Right atrium auricular region (tissue), 2 donors: ENCODE results near the gene RNF10. TPM values are rescaled to one million over a fixed set of nuclear protein-coding genes. Genes with fewer than 3 reads are reported as not detected.
A peak's percentile ranks its signal among the peaks of the same experiment; 100 is the strongest.

Source experiments
- DNase-seq: peaks from one replicate; pipeline ENCODE4 v3.0.0-alpha.2; 2019; ENCODE audit warnings: low spot score
- H3K27ac ChIP-seq, 2 donors: fragments of 200-600 bp; sonication (generic); 1 replicate in 1 of 2; 2 replicates in 1 of 2; pipeline ENCODE4 v1.5.1; 2016 to 2019
- H3K27me3 ChIP-seq, 2 donors: fragments of 200-600 bp; sonication (generic); one replicate each; pipeline versions ENCODE4 v1.5.1 to v1.6.0; 2017 to 2019
- H3K36me3 ChIP-seq: fragments of 200-600 bp; sonication (generic); one replicate; pipeline ENCODE4 v1.5.1; 2016
- H3K4me1 ChIP-seq, 2 donors: fragments of 200-600 bp; sonication (generic); one replicate each; pipeline versions ENCODE4 v1.5.1 to v1.6.0; 2017 to 2019
- H3K4me3 ChIP-seq, 2 donors: fragments of 200-600 bp; sonication (generic); 1 replicate in 1 of 2; 2 replicates in 1 of 2; pipeline ENCODE4 v1.5.1; 2017 to 2019; ENCODE audit warnings: mild to moderate bottlenecking in 1 of 2, moderate library complexity in 1 of 2
- H3K9me3 ChIP-seq, 2 donors: fragments of 200-600 bp; sonication (generic); one replicate each; pipeline ENCODE4 v1.5.1; 2019
- CTCF ChIP-seq, 2 donors: fragments of 200-600 bp; sonication (generic); IDR thresholded peaks; one replicate each; pipeline ENCODE4 v1.5.1; 2019; ENCODE audit warnings: antibody characterized with exemption in 2 of 2
- total RNA-seq, 2 donors: library from RNA; depleted of rRNA; stranded (reverse); fragments of >200 nt; gene quantifications; one replicate each; pipeline ENCODE4 v1.1.0, GENCODE V29; 2016

RNF10 gene
- total RNA-seq, 2 donors from 2014 or later: 166 to 168 TPM

DNA sequence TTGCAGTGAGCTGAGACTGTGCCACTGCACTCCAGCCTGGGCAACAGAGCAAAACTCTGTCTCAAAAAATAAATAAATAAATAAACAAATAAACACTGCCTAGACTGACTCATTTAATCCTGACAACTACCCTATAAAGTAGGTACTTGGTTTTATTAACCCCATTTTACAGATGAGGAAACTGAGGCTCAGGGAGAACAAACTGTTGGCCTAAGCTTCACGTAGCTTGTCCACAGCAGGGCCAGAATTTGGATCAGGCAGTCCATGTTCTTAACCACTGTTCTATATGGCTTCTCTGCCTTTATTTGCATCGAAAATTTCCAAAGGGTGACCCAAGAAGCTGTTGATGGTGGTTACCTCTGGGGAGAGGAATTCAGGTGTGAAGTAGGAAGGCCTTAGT, 52.7 kb downstream of the RNF10 start:
- H3K4me1 ChIP-seq: peaks cover 0 to 39% of the 10 kb centered on the region in 2 donors
- H3K27ac ChIP-seq: no peak overlapping the region
- no peaks in the 10 kb centered on the region for H3K36me3 ChIP-seq
- no peak for TF ChIP-seq CTCF (IDR thresholded peaks at IDR 0.05)
- H3K9me3 ChIP-seq: no peaks in the 10 kb centered on the region
- no peaks in the 10 kb centered on the region for H3K27me3 ChIP-seq
- no peak overlapping the region for H3K4me3 ChIP-seq
- no peak for DNase-seq

- H3K9me3 ChIP-seq: no peaks in the 10 kb centered on the region
- no peak for DNase-seq
- H3K27ac ChIP-seq: peak overlapping the region; percentile 82 to 94
- no peak overlapping the region for H3K4me3 ChIP-seq
- H3K36me3 ChIP-seq: no peaks in the 10 kb centered on the region
- no peak for TF ChIP-seq CTCF (IDR thresholded peaks at IDR 0.05)
- H3K4me1 ChIP-seq: peaks cover 0 to 34% of the 10 kb centered on the region in 2 donors
- H3K27me3 ChIP-seq: no peaks in the 10 kb centered on the region
Measured at GRCh38 chr12:120588371-120588770, 54.2 kb downstream of the RNF10 start.

DNA sequence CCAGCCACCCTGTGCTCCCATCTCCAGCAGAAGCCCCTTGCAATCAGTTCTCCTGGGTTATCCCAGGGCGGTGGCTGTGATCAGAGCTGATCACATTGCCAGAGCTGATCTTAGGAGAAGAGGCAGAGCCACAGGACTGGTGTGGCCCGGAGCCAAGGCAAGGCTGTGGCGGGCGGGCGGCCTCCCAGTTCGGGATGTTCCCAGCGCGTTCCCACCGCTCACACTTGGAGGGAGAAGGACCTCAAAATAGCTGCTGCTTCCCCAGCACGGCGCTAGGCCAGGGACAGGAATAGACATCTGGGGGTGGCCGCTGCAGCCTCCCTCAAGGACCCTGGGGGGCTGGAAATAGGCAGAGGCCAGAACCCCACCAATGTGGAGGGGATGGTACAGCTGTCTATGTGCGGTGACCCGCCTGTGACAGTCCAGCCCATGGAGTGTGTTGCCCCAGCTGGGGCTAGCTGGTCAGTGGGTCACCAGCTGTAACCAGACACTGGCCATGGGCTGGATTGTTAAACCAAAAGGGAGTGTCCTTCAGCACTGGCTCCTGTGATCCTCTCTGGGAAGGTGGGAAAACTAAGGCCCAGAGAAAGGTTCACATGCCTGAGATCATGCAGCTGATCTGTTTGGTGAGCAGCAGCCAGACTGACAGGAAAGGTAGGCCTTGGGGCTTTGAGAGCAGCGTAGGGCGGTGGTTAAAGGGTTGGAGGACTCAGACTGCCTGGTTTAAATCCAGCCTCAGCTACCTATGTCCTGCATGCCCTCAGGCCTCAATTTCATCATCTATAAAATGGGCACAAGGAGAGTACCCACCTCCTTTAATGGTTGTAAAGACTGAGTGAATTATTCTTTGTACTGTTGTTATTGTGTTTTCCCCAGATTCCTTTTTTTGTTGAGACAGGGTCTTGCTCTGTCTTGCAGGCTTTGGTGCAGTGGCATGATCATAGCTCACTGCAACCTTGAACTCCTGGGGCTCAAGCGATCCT, 55.1 kb downstream of the RNF10 start:
- Histone ChIP-seq H3K27ac (peak overlapping the region; percentile 82 to 94), H3K27me3 (no peaks in the 10 kb centered on the region), H3K4me1 (peaks cover 0 to 25% of the 10 kb centered on the region in 2 donors), H3K36me3 (no peaks in the 10 kb centered on the region), H3K4me3 (no peak overlapping the region), H3K9me3 (no peaks in the 10 kb centered on the region)
- peak; percentile 64 for DNase-seq
- no peak for TF ChIP-seq CTCF (IDR thresholded peaks at IDR 0.05)

DNA sequence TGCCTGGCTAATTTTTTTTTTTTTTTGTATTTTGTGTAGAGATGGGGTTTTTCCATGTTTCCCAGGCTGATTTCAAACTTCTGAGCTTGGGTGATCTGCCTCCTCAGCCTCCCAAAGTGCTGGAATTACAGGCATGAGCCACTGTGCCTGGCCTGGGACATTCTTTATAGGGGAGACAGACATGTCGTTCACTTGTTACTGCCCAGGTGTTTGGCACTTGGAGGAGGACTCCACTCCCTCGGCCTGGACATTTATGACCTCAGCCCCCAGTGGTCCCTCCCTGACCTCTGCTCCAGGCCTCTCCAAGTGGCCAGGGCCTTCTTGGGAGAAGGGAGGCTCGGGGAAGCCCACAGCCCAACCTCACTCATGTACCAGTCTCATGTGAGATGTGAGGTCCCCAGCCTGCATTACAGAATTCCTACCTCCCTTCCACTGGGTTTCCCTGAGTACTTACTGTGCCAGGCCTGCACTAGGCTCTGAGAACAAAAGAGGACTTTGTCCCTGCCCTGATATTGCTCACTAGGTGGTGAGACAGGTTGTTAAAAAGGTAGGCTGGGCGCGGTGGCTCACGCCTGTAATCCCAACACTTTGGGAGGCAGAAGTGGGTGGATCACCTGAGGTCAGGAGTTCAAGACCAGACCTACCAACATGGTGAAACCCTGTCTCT, 56.7 kb downstream of the RNF10 start:
- Histone ChIP-seq H3K27me3 (no peaks in the 10 kb centered on the region), H3K36me3 (no peaks in the 10 kb centered on the region), H3K27ac (peak overlapping the region; percentile 82 to 94), H3K4me3 (no peak overlapping the region), H3K9me3 (no peaks in the 10 kb centered on the region), H3K4me1 (peaks cover 0 to 20% of the 10 kb centered on the region in 2 donors)
- no peak for TF ChIP-seq CTCF (IDR thresholded peaks at IDR 0.05)
- no peak for DNase-seq

GRCh38 chr12:120592121-120593049, 58.2 kb downstream of the RNF10 start:
- Histone ChIP-seq H3K36me3 (no peaks in the 10 kb centered on the region), H3K27me3 (no peaks in the 10 kb centered on the region), H3K27ac (no peak overlapping the region), H3K4me3 (no peak overlapping the region), H3K9me3 (no peaks in the 10 kb centered on the region), H3K4me1 (peaks cover 0 to 20% of the 10 kb centered on the region in 2 donors)
- TF ChIP-seq CTCF (IDR thresholded peaks at IDR 0.05): no peak
- DNase-seq: no peak
